HepG2 (cell line): ENCODE data around the gene MTCH2. TPM values are rescaled to one million over a fixed set of nuclear protein-coding genes. Genes with fewer than 3 reads are reported as not detected.
A peak's percentile ranks its signal among the peaks of the same experiment; 100 is the strongest.

Experiments
- ARID5B ChIP-seq: IDR thresholded peaks from 2 replicates; pipeline ENCODE4 v1.4.0; 2020; ENCODE audit warnings: mild to moderate bottlenecking, missing genetic modification reagents
- ELF4 ChIP-seq: sonication (generic); formaldehyde crosslinking; IDR thresholded peaks from 2 replicates; pipeline ENCODE4 v1.5.0; 2020; ENCODE audit warnings: missing genetic modification reagents, mild to moderate bottlenecking, moderate library complexity, borderline replicate concordance
- GLMP ChIP-seq: sonication (generic); formaldehyde crosslinking; IDR thresholded peaks from 2 replicates; pipeline ENCODE4 v1.9.0; 2021; ENCODE audit warnings: missing genetic modification reagents, mild to moderate bottlenecking, borderline replicate concordance
- KLF15 ChIP-seq: sonication (generic); formaldehyde crosslinking; IDR thresholded peaks from 2 replicates; pipeline ENCODE4 v1.8.1; 2023; ENCODE audit warnings: borderline replicate concordance, mild to moderate bottlenecking, inconsistent platforms, missing genetic modification reagents, mixed read lengths
- NFE2L1 ChIP-seq: sonication (generic); formaldehyde crosslinking; IDR thresholded peaks from 2 replicates; pipeline ENCODE4 v1.4.0; 2020; ENCODE audit warnings: missing genetic modification reagents, mild to moderate bottlenecking, borderline replicate concordance
- NFKBIZ ChIP-seq: IDR thresholded peaks from 2 replicates; pipeline ENCODE4 v1.6.1; 2018; ENCODE audit warnings: missing genetic modification reagents, missing compliant biosample characterization
- NR3C1 ChIP-seq: sonication (generic); formaldehyde crosslinking; IDR thresholded peaks from 2 replicates; pipeline ENCODE4 v1.4.0; 2020; ENCODE audit warnings: missing genetic modification reagents
- RARA ChIP-seq: IDR thresholded peaks from 2 replicates; pipeline ENCODE4 v1.6.1; 2016; ENCODE audit warnings: missing genetic modification reagents, missing compliant biosample characterization
- SALL1 ChIP-seq: sonication (generic); formaldehyde crosslinking; IDR thresholded peaks from 2 replicates; pipeline ENCODE4 v1.8.0; 2022; ENCODE audit warnings: mild to moderate bottlenecking, missing genetic modification reagents
- SAP130 ChIP-seq: IDR thresholded peaks from 2 replicates; pipeline ENCODE4 v1.6.1; 2016; ENCODE audit warnings: low read depth
- SCMH1 ChIP-seq: sonication (generic); formaldehyde crosslinking; IDR thresholded peaks from 2 replicates; pipeline ENCODE4 v1.9.0; 2021; ENCODE audit warnings: missing genetic modification reagents, mild to moderate bottlenecking, borderline replicate concordance
- SIX1 ChIP-seq: sonication (generic); formaldehyde crosslinking; IDR thresholded peaks from 2 replicates; pipeline ENCODE4 v1.4.0; 2020; ENCODE audit warnings: missing genetic modification reagents, borderline replicate concordance
- SMARCC2 ChIP-seq: fragments of 450-650 bp; IDR thresholded peaks from 2 replicates; pipeline ENCODE4 v1.6.1; 2017; ENCODE audit warnings: antibody characterized with exemption, mild to moderate bottlenecking
- TERF1 ChIP-seq: sonication (generic); formaldehyde crosslinking; IDR thresholded peaks from 2 replicates; pipeline ENCODE4 v1.8.0; 2022; ENCODE audit warnings: mild to moderate bottlenecking, missing genetic modification reagents, moderate library complexity
- TSC22D2 ChIP-seq: sonication (generic); formaldehyde crosslinking; IDR thresholded peaks from 2 replicates; pipeline ENCODE4 v1.5.1; 2020; ENCODE audit warnings: missing genetic modification reagents, mild to moderate bottlenecking, borderline replicate concordance
- ZNF256 ChIP-seq: sonication (generic); formaldehyde crosslinking; conservative IDR thresholded peaks from 2 replicates; pipeline ENCODE4 v1.4.0; 2020; ENCODE audit warnings: missing genetic modification reagents
- ZNF451 ChIP-seq: sonication (generic); formaldehyde crosslinking; IDR thresholded peaks from 2 replicates; pipeline ENCODE4 v1.5.0; 2020; ENCODE audit warnings: mild to moderate bottlenecking, missing genetic modification reagents
- ZNF724P ChIP-seq: sonication (generic); formaldehyde crosslinking; IDR thresholded peaks from 2 replicates; pipeline ENCODE4 v1.8.0; 2022; ENCODE audit warnings: missing genetic modification reagents, borderline replicate concordance
- ZNF737 ChIP-seq: sonication (generic); formaldehyde crosslinking; IDR thresholded peaks from 2 replicates; pipeline ENCODE4 v1.5.0; 2020; ENCODE audit warnings: missing genetic modification reagents, mild to moderate bottlenecking, borderline replicate concordance
- ZNF792 ChIP-seq: IDR thresholded peaks from 2 replicates; pipeline ENCODE4 v1.6.1; 2016
- polyA plus RNA-seq, 8 experiments: library from polyadenylated mRNA; depleted of rRNA in 3 of 8; stranded (reverse) in 7 of 8; unstranded in 1 of 8; fragments of >200 nt; fragmentation: Illumina TruSeq in 4 of 8; extraction: Trizol in 4 of 8; gene quantifications; 2 replicates each; pipeline versions ENCODE4 v1.2.1 to v1.2.3, GENCODE V29; 2011 to 2016; ENCODE audit warnings: low read depth in 4 of 8, missing spikeins in 1 of 8, mixed read lengths in 1 of 8; ENCODE audit not compliant: insufficient read depth in 1 of 8
- total RNA-seq, 5 experiments: library from RNA; depleted of rRNA; stranded (reverse); fragments of >200 nt; fragmentation: Illumina TruSeq; extraction: Trizol; gene quantifications; 2 replicates each; pipeline ENCODE4 v1.2.3, GENCODE V29; 2016; ENCODE audit warnings: low read depth in 1 of 5
- TF ChIP-seq, protein P1 (sequence below): sonication (generic); formaldehyde crosslinking; conservative IDR thresholded peaks from 2 replicates; pipeline ENCODE4 v1.8.0; 2022; ENCODE audit warnings: missing genetic modification reagents
- TF ChIP-seq, protein P2 (sequence below): IDR thresholded peaks from 2 replicates; pipeline ENCODE4 v1.6.1; 2016; ENCODE audit warnings: low read depth

MTCH2 gene
- total and polyA plus RNA-seq, 2 of the 13 experiments (the other 11 are each of a cell fraction or from before 2014, with no cell fraction given): 112 to 272 TPM

DNA sequence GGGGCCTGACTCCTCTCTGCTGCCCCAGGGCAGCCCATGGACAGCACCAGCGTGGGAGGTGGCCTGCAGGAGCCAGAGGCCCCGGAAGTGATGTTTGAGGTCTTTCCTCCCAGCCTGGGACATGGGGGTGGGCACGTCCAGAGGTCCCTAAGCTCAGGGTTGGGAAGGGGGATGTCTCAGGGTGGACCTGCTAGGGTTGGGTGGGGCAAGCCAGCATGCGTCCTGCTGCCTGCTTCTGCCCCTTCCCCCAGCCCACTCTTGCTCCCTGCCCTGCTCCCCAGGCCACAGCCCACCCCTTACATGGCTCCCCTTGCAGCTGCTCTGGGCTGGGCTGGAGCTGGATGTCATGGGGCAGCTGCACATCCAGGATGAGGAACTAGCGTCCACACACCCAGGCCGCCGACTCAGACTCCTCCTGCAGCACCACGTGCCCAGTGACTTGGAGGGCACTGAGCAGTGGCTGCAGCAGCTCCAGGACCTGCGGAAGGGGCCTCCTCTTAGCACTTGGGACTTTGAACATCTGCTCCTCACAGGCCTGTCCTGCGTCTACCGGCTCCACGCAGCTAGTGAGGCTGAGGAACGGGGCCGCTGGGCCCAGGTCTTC lies 54.5 kb downstream of the MTCH2 start (continued):
- TF ChIP-seq NR3C1 (CRISPR knock-in tag) (no peak), ELF4 (CRISPR knock-in tag) (no peak), TSC22D2 (CRISPR knock-in tag) (no peak), TERF1 (CRISPR knock-in tag) (no peak), SCMH1 (CRISPR knock-in tag) (no peak), ZNF451 (no peak), NFE2L1 (CRISPR knock-in tag) (no peak), ZNF724P (no peak), SIX1 (CRISPR knock-in tag) (no peak), SMARCC2 (no peak), GLMP (CRISPR knock-in tag) (no peak), ZNF792 (CRISPR knock-in tag) (no peak), SALL1 (CRISPR knock-in tag) (no peak; the same call in 1 of the 2 replicates), KLF15 (CRISPR knock-in tag) (no peak), ZNF737 (CRISPR knock-in tag) (no peak), RARA (CRISPR knock-in tag) (0 out of 2 replicates have a peak, but pooled peaks have one; percentile 10), SAP130 (CRISPR knock-in tag) (no peak; the same call in 1 of the 2 replicates), ARID5B (CRISPR knock-in tag) (no peak), NFKBIZ (no peak), ZNF256 (CRISPR knock-in tag) (no peak)
- TF ChIP-seq, protein P1, sequence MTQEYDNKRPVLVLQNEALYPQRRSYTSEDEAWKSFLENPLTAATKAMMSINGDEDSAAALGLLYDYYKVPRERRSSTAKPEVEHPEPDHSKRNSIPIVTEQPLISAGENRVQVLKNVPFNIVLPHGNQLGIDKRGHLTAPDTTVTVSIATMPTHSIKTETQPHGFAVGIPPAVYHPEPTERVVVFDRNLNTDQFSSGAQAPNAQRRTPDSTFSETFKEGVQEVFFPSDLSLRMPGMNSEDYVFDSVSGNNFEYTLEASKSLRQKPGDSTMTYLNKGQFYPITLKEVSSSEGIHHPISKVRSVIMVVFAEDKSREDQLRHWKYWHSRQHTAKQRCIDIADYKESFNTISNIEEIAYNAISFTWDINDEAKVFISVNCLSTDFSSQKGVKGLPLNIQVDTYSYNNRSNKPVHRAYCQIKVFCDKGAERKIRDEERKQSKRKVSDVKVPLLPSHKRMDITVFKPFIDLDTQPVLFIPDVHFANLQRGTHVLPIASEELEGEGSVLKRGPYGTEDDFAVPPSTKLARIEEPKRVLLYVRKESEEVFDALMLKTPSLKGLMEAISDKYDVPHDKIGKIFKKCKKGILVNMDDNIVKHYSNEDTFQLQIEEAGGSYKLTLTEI: no peak
- TF ChIP-seq, protein P2, sequence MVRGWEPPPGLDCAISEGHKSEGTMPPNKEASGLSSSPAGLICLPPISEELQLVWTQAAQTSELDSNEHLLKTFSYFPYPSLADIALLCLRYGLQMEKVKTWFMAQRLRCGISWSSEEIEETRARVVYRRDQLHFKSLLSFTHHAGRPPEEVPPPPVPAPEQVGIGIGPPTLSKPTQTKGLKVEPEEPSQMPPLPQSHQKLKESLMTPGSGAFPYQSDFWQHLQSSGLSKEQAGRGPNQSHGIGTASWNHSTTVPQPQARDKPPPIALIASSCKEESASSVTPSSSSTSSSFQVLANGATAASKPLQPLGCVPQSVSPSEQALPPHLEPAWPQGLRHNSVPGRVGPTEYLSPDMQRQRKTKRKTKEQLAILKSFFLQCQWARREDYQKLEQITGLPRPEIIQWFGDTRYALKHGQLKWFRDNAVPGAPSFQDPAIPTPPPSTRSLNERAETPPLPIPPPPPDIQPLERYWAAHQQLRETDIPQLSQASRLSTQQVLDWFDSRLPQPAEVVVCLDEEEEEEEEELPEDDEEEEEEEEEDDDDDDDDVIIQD: no peak
